CD1c-positive myeloid dendritic cell (primary cell): Measurements from ENCODE around the gene CHCHD3.

Experiments used
- DNase-seq: peaks from one replicate; pipeline ENCODE4 v3.0.0-alpha.2; 2016; ENCODE audit errors: extremely low spot score

Gene CHCHD3

GRCh38 chr7:132776048-132776620, 305.8 kb downstream of the CHCHD3 start:
- DNase-seq: no peak

- no peak for DNase-seq
Measured at GRCh38 chr7:132773527-132773956, 308.3 kb downstream of the CHCHD3 start.

GRCh38 chr7:132771301-132771730, 310.6 kb downstream of the CHCHD3 start:
- DNase-seq: no peak

DNA sequence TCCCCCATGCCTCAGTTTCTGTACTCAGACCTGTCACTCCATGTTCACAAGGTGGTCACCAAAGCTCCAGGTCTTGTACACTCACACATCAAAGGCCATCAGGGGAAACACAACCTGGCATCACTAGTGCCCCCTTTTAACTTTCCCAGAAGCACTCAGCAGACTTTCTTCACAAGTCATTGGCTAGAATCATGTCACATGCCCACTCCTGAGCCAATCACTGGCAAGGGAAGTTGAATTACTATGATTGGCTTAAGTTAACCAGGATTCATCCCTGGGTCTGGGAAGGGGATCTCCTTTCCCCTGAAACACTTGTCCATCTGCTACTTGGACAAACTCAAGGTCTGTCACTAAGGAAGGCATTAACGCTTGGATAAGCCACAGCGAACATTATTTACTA, 311.8 kb downstream of the CHCHD3 start:
- DNase-seq: no peak

GRCh38 chr7:132769280-132769679, 312.6 kb downstream of the CHCHD3 start:
- no peak for DNase-seq

DNA sequence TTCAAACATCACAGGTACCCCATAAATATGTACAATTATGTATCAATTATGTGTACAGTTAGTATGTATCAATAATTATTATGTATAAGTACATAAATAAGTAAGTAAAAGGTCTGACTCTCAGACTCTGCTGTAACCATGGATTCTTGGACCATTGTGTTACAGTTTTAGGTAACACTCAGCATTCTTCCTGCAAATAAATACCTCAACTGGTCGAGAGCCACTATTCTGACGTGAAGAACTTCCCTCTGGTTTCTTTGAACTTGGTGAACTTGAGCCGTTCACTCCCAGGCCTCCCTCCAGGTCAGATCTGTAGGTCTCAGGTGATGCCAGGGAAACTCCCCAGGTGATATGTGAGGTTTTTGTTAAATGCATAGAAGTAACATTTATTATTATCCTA, 313.8 kb downstream of the CHCHD3 start:
- DNase-seq: no peak

DNA sequence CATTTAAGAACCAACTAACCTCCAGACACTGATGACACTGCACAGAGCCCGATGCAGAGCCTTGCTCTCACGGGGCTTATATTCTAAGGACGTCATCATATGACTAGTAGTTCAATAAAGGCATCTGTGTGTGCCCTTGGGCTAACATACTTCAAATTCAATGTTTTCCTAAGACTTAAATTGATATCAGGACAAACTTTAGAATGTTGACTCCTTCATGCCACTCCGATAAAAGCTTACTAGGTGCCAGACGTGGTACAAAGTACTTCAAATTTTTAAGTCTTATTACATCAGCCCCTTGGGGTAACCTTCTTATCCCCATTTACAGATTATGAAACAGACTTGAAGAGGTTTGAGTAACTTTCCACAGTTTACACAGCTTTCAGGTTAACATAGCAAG, 314.5 kb downstream of the CHCHD3 start:
- DNase-seq: no peak

GRCh38 chr7:132766660-132767059, 315.2 kb downstream of the CHCHD3 start:
- no peak for DNase-seq

GRCh38 chr7:132765861-132766260, 316.0 kb downstream of the CHCHD3 start:
- no peak for DNase-seq

- no peak for DNase-seq
Measured at GRCh38 chr7:132764762-132765161, 317.1 kb downstream of the CHCHD3 start.

- DNase-seq: no peak
Measured at GRCh38 chr7:132760866-132761265, 321.0 kb downstream of the CHCHD3 start.

DNA sequence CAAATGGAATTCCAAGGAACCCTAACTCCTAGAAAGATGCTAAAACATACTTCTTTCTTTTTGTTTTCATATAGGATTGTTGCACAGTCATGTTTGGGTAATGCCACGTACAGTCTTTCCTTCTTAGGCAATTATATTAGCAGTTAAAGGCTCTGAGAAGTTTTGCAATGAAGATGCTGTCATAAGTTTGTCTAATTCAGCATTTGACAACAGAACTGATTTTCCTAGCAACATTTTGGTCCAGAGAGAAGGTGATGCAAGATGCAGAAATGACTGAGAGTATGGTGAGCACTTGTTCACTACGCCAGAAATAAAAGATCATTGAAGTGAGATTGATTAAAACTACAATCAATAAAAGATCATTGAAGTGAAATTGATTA, 321.7 kb downstream of the CHCHD3 start:
- DNase-seq: no peak

- DNase-seq: no peak
Measured at GRCh38 chr7:132759482-132760243, 322.2 kb downstream of the CHCHD3 start.

DNA sequence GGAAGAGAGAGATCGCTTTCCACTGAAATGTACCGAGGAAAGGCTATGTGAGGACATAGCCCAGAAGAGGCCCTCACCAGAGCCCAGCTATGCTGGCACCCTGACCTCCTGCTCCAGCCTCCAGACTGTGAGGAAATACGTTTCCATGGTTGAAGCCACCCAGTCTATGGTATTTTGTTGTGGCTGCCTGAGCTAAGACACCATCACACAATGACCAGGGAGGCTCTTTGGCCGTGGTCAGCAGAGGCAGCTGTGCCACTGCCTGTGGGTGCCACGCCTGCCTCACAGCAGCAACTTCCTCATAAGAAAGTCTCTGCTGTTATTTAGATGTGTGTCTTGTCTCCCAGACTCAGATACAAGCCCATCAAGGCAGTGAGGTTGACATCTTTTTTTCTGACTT, 322.9 kb downstream of the CHCHD3 start:
- no peak for DNase-seq

GRCh38 chr7:132757783-132758182, 324.1 kb downstream of the CHCHD3 start:
- no peak for DNase-seq

- no peak for DNase-seq
Measured at GRCh38 chr7:132756484-132756990, 325.4 kb downstream of the CHCHD3 start.

- no peak for DNase-seq
Measured at GRCh38 chr7:132755538-132756483, 326.1 kb downstream of the CHCHD3 start.

DNA sequence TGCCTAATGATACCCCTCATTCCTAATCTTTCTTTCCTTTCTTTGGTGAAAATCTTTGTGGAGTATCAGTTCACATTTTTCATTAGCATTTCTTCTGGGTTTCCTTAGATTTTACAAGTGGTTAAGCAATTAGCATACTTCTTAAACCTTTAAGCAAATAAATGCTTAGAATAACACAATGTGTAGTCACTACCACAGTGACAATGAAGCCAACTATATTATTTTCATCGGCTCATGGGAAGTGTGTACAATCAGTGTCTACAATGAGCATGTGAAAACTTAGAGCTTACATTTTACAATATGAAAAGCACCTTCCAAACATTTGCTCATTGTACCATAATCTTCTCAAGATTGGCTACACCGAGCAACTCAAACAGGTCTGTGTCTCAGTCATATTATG, 329.5 kb downstream of the CHCHD3 start:
- DNase-seq: no peak

GRCh38 chr7:132751244-132751647, 330.6 kb downstream of the CHCHD3 start:
- no peak for DNase-seq

- no peak for DNase-seq
Measured at GRCh38 chr7:132750530-132751217, 331.2 kb downstream of the CHCHD3 start.

- no peak for DNase-seq
Measured at GRCh38 chr7:132750096-132750495, 331.8 kb downstream of the CHCHD3 start.

- DNase-seq: no peak
Measured at GRCh38 chr7:132745510-132745909, 336.4 kb downstream of the CHCHD3 start.
